GM12801 (cell line): ENCODE results near the gene TARBP2.

ENCODE experiments used
- CTCF ChIP-seq: IDR thresholded peaks from one replicate; pipeline ENCODE4 v1.5.1; 2011; ENCODE audit warnings: control low read depth; ENCODE audit not compliant: insufficient read length; ENCODE audit errors: extremely low read depth

Gene TARBP2

GRCh38 chr12:53505086-53505485 lies 4.0 kb downstream of the TARBP2 start:
- TF ChIP-seq CTCF = no peak

GRCh38 chr12:53505555-53506449 lies 4.7 kb downstream of the TARBP2 start:
- no peak for TF ChIP-seq CTCF

GRCh38 chr12:53506450-53506785 lies 5.3 kb downstream of the TARBP2 start:
- TF ChIP-seq CTCF = no peak

GRCh38 chr12:53506881-53507602 lies 6.0 kb downstream of the TARBP2 start, which contains the start of gene NPFF:
NPFF (minus strand) TSS chr12:53507484; CDS start chr12:53507474, 10 bp downstream.
- TF ChIP-seq CTCF = no peak

- TF ChIP-seq CTCF = no peak
Measured at GRCh38 chr12:53507603-53507885, 6.5 kb downstream of the TARBP2 start.

GRCh38 chr12:53508534-53509170 lies 7.6 kb downstream of the TARBP2 start:
- TF ChIP-seq CTCF = peak; percentile 5

GRCh38 chr12:53510181-53510812 lies 9.2 kb downstream of the TARBP2 start:
- no peak for TF ChIP-seq CTCF
